ENCODE measurements around the gene GPR183. TPM values are rescaled to one million over a fixed set of nuclear protein-coding genes. Genes with fewer than 3 reads are reported as not detected.

Gene GPR183
- total and polyA plus RNA-seq, 10 of the 15 experiments (the other 5 are each of a cell fraction or from before 2014, with no cell fraction given), result 134 to 669 (median 225) TPM

DNA sequence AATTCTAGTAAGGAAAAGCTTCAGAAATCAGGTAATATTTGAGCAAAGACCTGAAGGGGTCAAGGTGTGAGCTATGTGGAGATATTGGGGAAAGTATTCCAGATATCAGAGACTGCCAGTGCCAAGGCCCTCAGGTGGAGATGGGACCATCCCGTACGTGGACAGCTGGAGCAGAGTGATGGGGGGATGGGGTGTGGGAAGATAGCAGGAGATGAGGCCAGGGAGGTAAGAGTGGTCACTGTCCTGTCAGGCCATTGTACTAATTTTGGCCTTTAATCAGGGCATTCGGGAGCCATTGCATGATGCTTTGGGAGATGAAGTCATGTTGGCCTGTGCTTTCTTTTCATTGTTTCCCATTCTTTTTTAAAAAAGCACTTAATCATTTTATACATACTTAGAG, 36.0 kb downstream of the GPR183 start:
- RAD21 ChIA-PET (ENCODE audit: unreplicated experiment), result interaction anchor here (1.0 to 12.6 kb wide), 24 partner anchors 11 to 234 kb away, joined by 3 to 338 read pairs (median 24); partner anchors contain the start of genes GPR183 and UBAC2
- no peak overlapping the region for H3K4me3 ChIP-seq
- peaks cover 24% of the 10 kb centered on the region for H3K79me2 ChIP-seq (ENCODE audit: control insufficient read depth, insufficient read depth, low read length)
- no peak overlapping the region; the same call in 1 of the 2 replicates for H3K4me2 ChIP-seq (ENCODE audit: control insufficient read depth, insufficient read depth)
- H2AFZ ChIP-seq (ENCODE audit: control insufficient read depth, low read depth, low read length), result no peak overlapping the region
- 84% methylated on average over 3 of the region's 3 CpGs for WGBS (ENCODE audit: insufficient coverage, insufficient replicate concordance, low lambda C conversion rate, missing lambda C conversion rate)
- intact Hi-C loops (cut with micrococcal nuclease; ENCODE audit: unreplicated experiment) (loop anchor here (2.0 kb wide), 3 partner anchors 18 to 230 kb away; partner anchors contain the start of gene TM9SF2), in situ Hi-C loops (cut with MboI) (loop anchor here (5.0 kb wide), 1 partner anchor 166 kb away; no protein-coding TSS in a partner anchor)
- no peak for FAIRE-seq
- H3K4me1 ChIP-seq (ENCODE audit: control insufficient read depth, insufficient read depth, low read length), result peaks cover 28% of the 10 kb centered on the region
- peaks cover 10% of the 10 kb centered on the region; the same call in 2 of the 3 replicates for H3K9me3 ChIP-seq (replicated peaks; ENCODE audit: control insufficient read depth, insufficient read depth, low read length)
- DNase-seq (ENCODE audit: low read depth, low spot score), result no peak
- no peaks in the 10 kb centered on the region for H4K20me1 ChIP-seq (ENCODE audit: control insufficient read depth, insufficient read depth)
- TF ChIP-seq, protein P1, sequence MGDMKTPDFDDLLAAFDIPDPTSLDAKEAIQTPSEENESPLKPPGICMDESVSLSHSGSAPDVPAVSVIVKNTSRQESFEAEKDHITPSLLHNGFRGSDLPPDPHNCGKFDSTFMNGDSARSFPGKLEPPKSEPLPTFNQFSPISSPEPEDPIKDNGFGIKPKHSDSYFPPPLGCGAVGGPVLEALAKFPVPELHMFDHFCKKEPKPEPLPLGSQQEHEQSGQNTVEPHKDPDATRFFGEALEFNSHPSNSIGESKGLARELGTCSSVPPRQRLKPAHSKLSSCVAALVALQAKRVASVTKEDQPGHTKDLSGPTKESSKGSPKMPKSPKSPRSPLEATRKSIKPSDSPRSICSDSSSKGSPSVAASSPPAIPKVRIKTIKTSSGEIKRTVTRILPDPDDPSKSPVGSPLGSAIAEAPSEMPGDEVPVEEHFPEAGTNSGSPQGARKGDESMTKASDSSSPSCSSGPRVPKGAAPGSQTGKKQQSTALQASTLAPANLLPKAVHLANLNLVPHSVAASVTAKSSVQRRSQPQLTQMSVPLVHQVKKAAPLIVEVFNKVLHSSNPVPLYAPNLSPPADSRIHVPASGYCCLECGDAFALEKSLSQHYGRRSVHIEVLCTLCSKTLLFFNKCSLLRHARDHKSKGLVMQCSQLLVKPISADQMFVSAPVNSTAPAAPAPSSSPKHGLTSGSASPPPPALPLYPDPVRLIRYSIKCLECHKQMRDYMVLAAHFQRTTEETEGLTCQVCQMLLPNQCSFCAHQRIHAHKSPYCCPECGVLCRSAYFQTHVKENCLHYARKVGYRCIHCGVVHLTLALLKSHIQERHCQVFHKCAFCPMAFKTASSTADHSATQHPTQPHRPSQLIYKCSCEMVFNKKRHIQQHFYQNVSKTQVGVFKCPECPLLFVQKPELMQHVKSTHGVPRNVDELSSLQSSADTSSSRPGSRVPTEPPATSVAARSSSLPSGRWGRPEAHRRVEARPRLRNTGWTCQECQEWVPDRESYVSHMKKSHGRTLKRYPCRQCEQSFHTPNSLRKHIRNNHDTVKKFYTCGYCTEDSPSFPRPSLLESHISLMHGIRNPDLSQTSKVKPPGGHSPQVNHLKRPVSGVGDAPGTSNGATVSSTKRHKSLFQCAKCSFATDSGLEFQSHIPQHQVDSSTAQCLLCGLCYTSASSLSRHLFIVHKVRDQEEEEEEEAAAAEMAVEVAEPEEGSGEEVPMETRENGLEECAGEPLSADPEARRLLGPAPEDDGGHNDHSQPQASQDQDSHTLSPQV (IDR thresholded peaks at IDR 0.05), result no peak
- no peak for TF ChIP-seq NFIC (IDR thresholded peaks at IDR 0.05; ENCODE audit: low read depth, low read length)
- TF ChIP-seq MEF2B (IDR thresholded peaks at IDR 0.05; ENCODE audit: partially characterized antibody, poor library complexity, severe bottlenecking), result peak; percentile 18
- 0 out of 2 replicates have a peak, but pooled peaks have one; percentile 12 for TF ChIP-seq YY1 (IDR thresholded peaks at IDR 0.05; ENCODE audit: low read depth, low read length)
- no peak for TF ChIP-seq DPF2 (IDR thresholded peaks at IDR 0.05)
- TF ChIP-seq RAD51 (IDR thresholded peaks at IDR 0.05), result no peak
- no peak for TF ChIP-seq POLR2AphosphoS5 (IDR thresholded peaks at IDR 0.05; ENCODE audit: low read length)
- TF ChIP-seq RB1 (IDR thresholded peaks at IDR 0.05; ENCODE audit: borderline replicate concordance), result 0 out of 2 replicates have a peak, but pooled peaks have one; percentile 20
- no peak for TF ChIP-seq CEBPB (IDR thresholded peaks at IDR 0.05; ENCODE audit: borderline replicate concordance in 1 of 2, low read depth in 2 of 2, low read length in 2 of 2)
- TF ChIP-seq STAT1 (conservative IDR thresholded peaks at IDR 0.05), result no peak
- TF ChIP-seq, protein P2, sequence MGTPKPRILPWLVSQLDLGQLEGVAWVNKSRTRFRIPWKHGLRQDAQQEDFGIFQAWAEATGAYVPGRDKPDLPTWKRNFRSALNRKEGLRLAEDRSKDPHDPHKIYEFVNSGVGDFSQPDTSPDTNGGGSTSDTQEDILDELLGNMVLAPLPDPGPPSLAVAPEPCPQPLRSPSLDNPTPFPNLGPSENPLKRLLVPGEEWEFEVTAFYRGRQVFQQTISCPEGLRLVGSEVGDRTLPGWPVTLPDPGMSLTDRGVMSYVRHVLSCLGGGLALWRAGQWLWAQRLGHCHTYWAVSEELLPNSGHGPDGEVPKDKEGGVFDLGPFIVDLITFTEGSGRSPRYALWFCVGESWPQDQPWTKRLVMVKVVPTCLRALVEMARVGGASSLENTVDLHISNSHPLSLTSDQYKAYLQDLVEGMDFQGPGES (IDR thresholded peaks at IDR 0.05), result no peak
- 0 out of 2 replicates have a peak, but pooled peaks have one; percentile 25 for TF ChIP-seq SPI1 (IDR thresholded peaks at IDR 0.05; ENCODE audit: borderline replicate concordance, insufficient read depth, low read depth, low read length)
- TF ChIP-seq HDGF (IDR thresholded peaks at IDR 0.05), result 0 out of 2 replicates have a peak, but pooled peaks have one; percentile 55
- no peak for TF ChIP-seq CHD4 (IDR thresholded peaks at IDR 0.05)
- no peak for TF ChIP-seq STAT3 (IDR thresholded peaks at IDR 0.05; ENCODE audit: low read depth, low read length)
- BruUV-seq (replicated peaks), result no TSS peak
- H3K9ac ChIP-seq (ENCODE audit: control insufficient read depth, insufficient read depth, low read length), result no peak overlapping the region
- CTCF ChIA-PET, result interaction anchor here (0.8 to 12.3 kb wide), 21 partner anchors 12 to 344 kb away, joined by 3 to 470 read pairs (median 15); partner anchors contain the start of genes GPR18, GPR183 and UBAC2
- H3K27ac ChIP-seq (ENCODE audit: control insufficient read depth, insufficient read depth), result peak overlapping the region; percentile 4; the same call in 1 of the 2 replicates
- POLR2A ChIA-PET, result interaction anchor here (0.6 to 2.7 kb wide), 15 partner anchors 11 to 165 kb away, joined by 3 to 12 read pairs (median 4); no protein-coding TSS in a partner anchor
- no peak for ATAC-seq
- H3K36me3 ChIP-seq (ENCODE audit: control insufficient read depth in 2 of 2, insufficient read depth in 2 of 2, low read length in 1 of 2), result peaks cover 0 to 2% of the 10 kb centered on the region in 2 experiments; a peak in 2 of 4 replicates
- SMC1A ChIA-PET (ENCODE audit: uncharacterized antibody, unreplicated experiment), result interaction anchor here (0.6 to 14.4 kb wide), 30 partner anchors 11 to 340 kb away, joined by 3 to 306 read pairs (median 18); partner anchors contain the start of genes CLYBL, GPR18, GPR183 and TM9SF2
- no peaks in the 10 kb centered on the region for H3K27me3 ChIP-seq (replicated peaks in 1 of 2; ENCODE audit: control insufficient read depth in 2 of 2, insufficient read depth in 2 of 2, low read length in 1 of 2)

All from GM12878 (cell line).